ENCODE measurements around the gene KCNS3. TPM values are rescaled to one million over a fixed set of nuclear protein-coding genes. Genes with fewer than 3 reads are reported as not detected.

KCNS3 gene, protein sequence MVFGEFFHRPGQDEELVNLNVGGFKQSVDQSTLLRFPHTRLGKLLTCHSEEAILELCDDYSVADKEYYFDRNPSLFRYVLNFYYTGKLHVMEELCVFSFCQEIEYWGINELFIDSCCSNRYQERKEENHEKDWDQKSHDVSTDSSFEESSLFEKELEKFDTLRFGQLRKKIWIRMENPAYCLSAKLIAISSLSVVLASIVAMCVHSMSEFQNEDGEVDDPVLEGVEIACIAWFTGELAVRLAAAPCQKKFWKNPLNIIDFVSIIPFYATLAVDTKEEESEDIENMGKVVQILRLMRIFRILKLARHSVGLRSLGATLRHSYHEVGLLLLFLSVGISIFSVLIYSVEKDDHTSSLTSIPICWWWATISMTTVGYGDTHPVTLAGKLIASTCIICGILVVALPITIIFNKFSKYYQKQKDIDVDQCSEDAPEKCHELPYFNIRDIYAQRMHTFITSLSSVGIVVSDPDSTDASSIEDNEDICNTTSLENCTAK
- 0.23 and 0.39 TPM in 2 replicates for total RNA-seq (2011; cell fraction: chromatin; rRNA removed; ENCODE audit: low replicate concordance)
- 0.17 and 0.26 TPM in 2 replicates for total RNA-seq (2011; cell fraction: nucleolus; rRNA removed)
- 0.59 and 0.92 TPM in 2 replicates for total RNA-seq (2011; cell fraction: nucleoplasm; rRNA removed)
- 0.24 and 0.45 TPM in 2 replicates for total RNA-seq (2014; rRNA removed)
- 0.29 and 0.40 TPM in 2 replicates for total RNA-seq (2014; rRNA removed; fragmentation: Illumina TruSeq; extraction: Trizol)
- 0.19 and 0.25 TPM in 2 replicates for total RNA-seq (2015; rRNA removed; fragmentation: Illumina TruSeq; extraction: Trizol)
- total RNA-seq (2021): 0.25 and 0.75 TPM in 2 replicates
- polyA plus RNA-seq (2011; rRNA removed): 0.28 and 0.49 TPM in 2 replicates
- polyA plus RNA-seq (2011; cell fraction: cytosol; rRNA removed): 0.24 and 0.30 TPM in 2 replicates
- polyA plus RNA-seq (2011; cell fraction: nucleus; rRNA removed): 0.13 and 0.29 TPM in 2 replicates
- 0.43 and 0.61 TPM in 2 replicates for polyA plus RNA-seq (2012)
- polyA plus RNA-seq (2014; fragmentation: Illumina TruSeq; extraction: Trizol): 0.19 and 0.28 TPM in 2 replicates
- polyA plus RNA-seq (2014; fragmentation: Nextera tagmentation; extraction: Ambion mirVana): under 1 TPM; 0.01 to 0.18 TPM
- 0.08 and 0.20 TPM in 2 replicates for polyA plus RNA-seq (2014; rRNA removed)
- polyA minus RNA-seq (2011; rRNA and poly(A)+ RNA removed): 0.39 and 0.45 TPM in 2 replicates
- not detected in 2 replicates for polyA minus RNA-seq (2011; cell fraction: cytosol; rRNA and poly(A)+ RNA removed)
- polyA minus RNA-seq (2011; cell fraction: nucleus; rRNA and poly(A)+ RNA removed): 0.27 and 0.44 TPM in 2 replicates
- Bru-seq, nascent RNA: percentile 28 among the genes with signal in this experiment
- percentile 26 among the genes with signal in this experiment for BruChase-seq, experiment 1, labeled RNA remaining after a 2-hour chase
- percentile 22 among the genes with signal in this experiment for BruChase-seq, experiment 2, labeled RNA remaining after a 6-hour chase
- long read RNA-seq, experiment 1, partial matches to known transcripts: 0 of 3 reads
- long read RNA-seq, experiment 1, other reads (novel, unspliced or antisense): 1 of 3 reads
- long read RNA-seq, experiment 2: 0 reads
- long read RNA-seq, experiment 3, partial matches to known transcripts: 0 of 1 reads
- long read RNA-seq, experiment 3, other reads (novel, unspliced or antisense): 1 of 1 reads

DNA sequence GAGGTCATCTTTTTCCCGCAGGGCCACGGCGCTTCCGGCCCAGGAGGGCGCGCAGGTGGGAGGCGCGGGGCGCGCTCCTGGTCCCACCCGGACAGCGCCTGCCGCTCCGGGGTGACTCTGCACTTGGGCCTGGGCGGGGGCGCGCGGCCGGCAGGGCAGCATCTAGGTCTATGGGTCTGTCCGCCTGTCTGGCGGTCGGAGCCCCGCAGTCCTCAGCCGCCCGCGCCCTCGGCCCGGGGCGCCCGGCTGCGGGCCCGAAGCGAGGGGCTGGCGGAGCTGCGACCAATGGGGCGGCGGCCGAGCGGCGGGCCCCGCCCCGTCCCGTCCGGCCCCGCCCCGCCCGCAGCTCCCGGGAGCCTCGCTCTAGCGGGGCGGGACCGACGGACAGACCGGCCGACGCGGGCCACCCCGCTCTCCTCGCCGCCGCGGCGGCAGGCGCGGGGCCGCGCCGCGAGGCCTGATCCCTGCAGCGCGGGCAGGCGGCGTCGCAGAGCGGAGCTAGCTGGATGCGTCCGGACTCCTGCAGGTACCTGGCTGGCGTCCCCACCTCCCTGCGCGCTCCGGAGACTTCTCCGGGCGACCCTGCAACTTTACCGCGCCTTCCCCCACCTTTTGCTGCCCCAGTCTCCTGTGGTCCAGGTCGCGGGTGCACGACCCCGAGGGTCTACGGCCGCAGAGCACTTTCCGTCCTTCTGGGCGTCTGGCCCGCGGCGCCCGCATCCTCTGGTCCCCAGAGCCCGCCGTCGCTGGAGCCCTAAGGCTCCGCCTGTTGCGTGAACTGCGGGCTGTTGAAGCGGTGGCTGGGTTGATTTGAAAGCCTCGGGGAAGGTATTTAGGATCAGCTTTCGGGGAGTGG lies at the start of gene KCNS3:
TSS of gene KCNS3 (plus strand) at position 387 of the 856 bp plus-strand sequence. CDS start 52,342 bp downstream, outside the sequence.
- no peak for FAIRE-seq
- H2AFZ ChIP-seq (ENCODE audit: low read depth, low read length): peak within 1 kb of the TSS; percentile 89
- H3K36me3 ChIP-seq (ENCODE audit: control insufficient read depth, insufficient read depth, low read length): no peaks in the 10 kb centered on the region
- ChIA-PET CTCF (ENCODE audit: low intra/inter-chr PET ratio) (interaction anchor here (0.6 kb wide), 1 partner anchor 75 kb away, joined by 4 read pairs; no protein-coding TSS in a partner anchor), POLR2A (no interaction called here)
- intact Hi-C loops (cut with micrococcal nuclease): no loop called here
- peak; percentile 96 for ATAC-seq
- peaks cover 5 to 22% of the 10 kb centered on the region in 2 experiments; a peak in 3 of 5 replicates for H3K4me1 ChIP-seq (replicated peaks in 1 of 2; ENCODE audit: control insufficient read depth in 2 of 2, insufficient read depth in 2 of 2, low read length in 2 of 2)
- peaks cover 3% of the 10 kb centered on the region for H3K9me1 ChIP-seq (ENCODE audit: control insufficient read depth, insufficient read depth, low read length)
- peak within 1 kb of the TSS; percentile 71 for H3K4me2 ChIP-seq (ENCODE audit: insufficient read depth, low read length)
- peak within 1 kb of the TSS in 1 of 2 experiments; percentile 82; a peak in 2 of 4 replicates for H3K9ac ChIP-seq (ENCODE audit: insufficient read depth in 1 of 2, low read depth in 2 of 2, low read length in 2 of 2)
- 2% methylated on average over 49 of the region's 106 CpGs for WGBS (ENCODE audit: insufficient coverage, low coverage, missing lambda C conversion rate)
- no TSS peak for BruUV-seq (replicated peaks)
- in situ Hi-C loops (cut with MboI): no loop called here
- H3K4me3 ChIP-seq: peak within 1 kb of the TSS; percentile 47
- H3K9me3 ChIP-seq (replicated peaks; ENCODE audit: control insufficient read depth, insufficient read depth, low read depth, low read length): no peaks in the 10 kb centered on the region
- peak; percentile 55 to 94 (median 90) for DNase-seq (ENCODE audit: extremely low read depth in 1 of 4, low spot score in 3 of 4)
- H3K27me3 ChIP-seq (ENCODE audit: control insufficient read depth in 2 of 2, insufficient read depth in 2 of 2, low read length in 2 of 2): peaks cover 27 to 45% of the 10 kb centered on the region in 2 experiments
- H4K20me1 ChIP-seq (replicated peaks; ENCODE audit: control insufficient read depth, insufficient read depth, low read length): no peaks in the 10 kb centered on the region
- H3K27ac ChIP-seq (ENCODE audit: extremely low read depth, low read depth, low read length): no peak within 1 kb of the TSS
- no peaks in the 10 kb centered on the region for H3K79me2 ChIP-seq (ENCODE audit: control insufficient read depth, insufficient read depth, low read length)
- TF ChIP-seq SPI1 (IDR thresholded peaks at IDR 0.05; ENCODE audit: borderline replicate concordance, low read depth, low read length) (no peak), ZNF24 (IDR thresholded peaks at IDR 0.05) (no peak), RBM14 (IDR thresholded peaks at IDR 0.05; ENCODE audit: borderline replicate concordance, insufficient read depth, low read depth, low read length) (no peak), HSF4 (CRISPR knock-in tag; IDR thresholded peaks at IDR 0.05; ENCODE audit: borderline replicate concordance) (no peak), NCOR1 (IDR thresholded peaks at IDR 0.05) (no peak), MBD2 (IDR thresholded peaks at IDR 0.05; ENCODE audit: borderline replicate concordance, low read depth) (no peak), NFYB (IDR thresholded peaks at IDR 0.05; ENCODE audit: extremely low read depth, insufficient read length) (no peak), SRSF9 (IDR thresholded peaks at IDR 0.05; ENCODE audit: borderline replicate concordance, low read depth, low read length) (no peak), MTA3 (IDR thresholded peaks at IDR 0.05; ENCODE audit: borderline replicate concordance) (no peak), ZNF695 (CRISPR knock-in tag; IDR thresholded peaks at IDR 0.05) (no peak), RBFOX2 (IDR thresholded peaks at IDR 0.05; ENCODE audit: low read depth, low read length) (peak; percentile 20; the same call in 1 of the 2 replicates), POLR2G (IDR thresholded peaks at IDR 0.05; ENCODE audit: low read depth, low read length) (peak; percentile 59)
- TF ChIP-seq, protein P1, sequence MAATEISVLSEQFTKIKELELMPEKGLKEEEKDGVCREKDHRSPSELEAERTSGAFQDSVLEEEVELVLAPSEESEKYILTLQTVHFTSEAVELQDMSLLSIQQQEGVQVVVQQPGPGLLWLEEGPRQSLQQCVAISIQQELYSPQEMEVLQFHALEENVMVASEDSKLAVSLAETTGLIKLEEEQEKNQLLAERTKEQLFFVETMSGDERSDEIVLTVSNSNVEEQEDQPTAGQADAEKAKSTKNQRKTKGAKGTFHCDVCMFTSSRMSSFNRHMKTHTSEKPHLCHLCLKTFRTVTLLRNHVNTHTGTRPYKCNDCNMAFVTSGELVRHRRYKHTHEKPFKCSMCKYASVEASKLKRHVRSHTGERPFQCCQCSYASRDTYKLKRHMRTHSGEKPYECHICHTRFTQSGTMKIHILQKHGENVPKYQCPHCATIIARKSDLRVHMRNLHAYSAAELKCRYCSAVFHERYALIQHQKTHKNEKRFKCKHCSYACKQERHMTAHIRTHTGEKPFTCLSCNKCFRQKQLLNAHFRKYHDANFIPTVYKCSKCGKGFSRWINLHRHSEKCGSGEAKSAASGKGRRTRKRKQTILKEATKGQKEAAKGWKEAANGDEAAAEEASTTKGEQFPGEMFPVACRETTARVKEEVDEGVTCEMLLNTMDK (IDR thresholded peaks at IDR 0.05; ENCODE audit: borderline replicate concordance, insufficient read depth, low read depth, low read length, poor library complexity, severe bottlenecking): no peak
